Sigmoid colon (tissue), 4 donors: ENCODE data around the gene ONECUT3.

Source experiments
- POLR2A ChIP-seq, 2 donors: fragments of 450-650 bp; IDR thresholded peaks; one replicate each; pipeline ENCODE4 v1.6.1; 2016; ENCODE audit warnings: antibody characterized with exemption in 2 of 2, mild to moderate bottlenecking in 2 of 2, moderate library complexity in 2 of 2
- POLR2AphosphoS5 ChIP-seq, 4 donors: sonication (generic); formaldehyde crosslinking; IDR thresholded peaks; one replicate each; pipeline ENCODE4 v1.6.1; 2017; ENCODE audit warnings: antibody characterized with exemption in 4 of 4
- TF ChIP-seq, protein P1 (sequence below), 4 experiments: fragments of 450-650 bp in 3 of 4; fragments of 200-600 bp in 1 of 4; IDR thresholded peaks; one replicate each; pipeline ENCODE4 v1.5.1; 2016 to 2019; ENCODE audit warnings: antibody characterized with exemption in 4 of 4, mild to moderate bottlenecking in 3 of 4, moderate library complexity in 2 of 4

DNA sequence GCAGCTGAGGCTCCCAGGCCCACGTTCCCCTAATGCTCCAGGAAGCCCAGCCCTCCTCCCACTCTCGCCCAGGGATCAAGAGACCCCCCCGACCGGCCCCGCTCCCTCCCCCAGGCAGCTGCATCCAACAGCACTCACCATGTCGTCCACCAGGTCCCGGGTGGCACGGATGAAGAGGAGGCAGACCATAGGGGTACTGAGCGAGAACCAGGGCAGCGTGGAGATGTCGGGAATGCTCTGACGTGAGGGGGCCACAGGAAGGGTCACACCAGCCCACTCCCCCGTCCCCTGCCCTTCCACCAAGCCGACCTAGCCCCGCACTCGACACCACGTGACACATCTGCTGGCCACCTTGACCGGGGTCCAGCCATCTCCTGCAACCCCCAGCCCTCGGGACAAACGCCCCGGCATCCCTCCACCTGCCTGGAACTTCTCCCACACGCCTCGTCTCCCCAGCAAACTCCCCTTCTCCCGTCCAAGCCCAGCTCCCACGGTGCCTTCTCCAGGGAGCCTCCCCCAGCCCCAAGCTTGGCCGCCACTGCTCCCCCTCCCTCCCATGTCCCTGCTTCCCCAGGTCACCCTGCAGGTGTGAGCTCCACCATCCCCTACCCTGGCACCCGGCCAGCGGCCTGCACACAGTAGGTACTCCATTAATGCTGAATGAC is 53.9 kb downstream of the ONECUT3 start:
- TF ChIP-seq POLR2AphosphoS5 (IDR thresholded peaks at IDR 0.05) (no peak), POLR2A (IDR thresholded peaks at IDR 0.05) (no peak)
- TF ChIP-seq, protein P1, sequence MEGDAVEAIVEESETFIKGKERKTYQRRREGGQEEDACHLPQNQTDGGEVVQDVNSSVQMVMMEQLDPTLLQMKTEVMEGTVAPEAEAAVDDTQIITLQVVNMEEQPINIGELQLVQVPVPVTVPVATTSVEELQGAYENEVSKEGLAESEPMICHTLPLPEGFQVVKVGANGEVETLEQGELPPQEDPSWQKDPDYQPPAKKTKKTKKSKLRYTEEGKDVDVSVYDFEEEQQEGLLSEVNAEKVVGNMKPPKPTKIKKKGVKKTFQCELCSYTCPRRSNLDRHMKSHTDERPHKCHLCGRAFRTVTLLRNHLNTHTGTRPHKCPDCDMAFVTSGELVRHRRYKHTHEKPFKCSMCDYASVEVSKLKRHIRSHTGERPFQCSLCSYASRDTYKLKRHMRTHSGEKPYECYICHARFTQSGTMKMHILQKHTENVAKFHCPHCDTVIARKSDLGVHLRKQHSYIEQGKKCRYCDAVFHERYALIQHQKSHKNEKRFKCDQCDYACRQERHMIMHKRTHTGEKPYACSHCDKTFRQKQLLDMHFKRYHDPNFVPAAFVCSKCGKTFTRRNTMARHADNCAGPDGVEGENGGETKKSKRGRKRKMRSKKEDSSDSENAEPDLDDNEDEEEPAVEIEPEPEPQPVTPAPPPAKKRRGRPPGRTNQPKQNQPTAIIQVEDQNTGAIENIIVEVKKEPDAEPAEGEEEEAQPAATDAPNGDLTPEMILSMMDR (IDR thresholded peaks at IDR 0.05) = no peak
